H1 (cell line): Measurements from ENCODE around the gene FAM222B. TPM values are rescaled to one million over a fixed set of nuclear protein-coding genes. Genes with fewer than 3 reads are reported as not detected.

Experiments
- CTCF ChIA-PET: fragments of 300-600 bp; sonication (Branson Sonifier 250); formaldehyde crosslinking; loops from one replicate; lab custom pipeline; 2021; ENCODE audit not compliant: partially characterized antibody; lab: Charles Lee
- POLR2A ChIA-PET: fragments of 300-600 bp; sonication (Branson Sonifier 250); formaldehyde crosslinking; loops from one replicate; lab custom pipeline; 2021; ENCODE audit warnings: inconsistent platforms; ENCODE audit not compliant: partially characterized antibody; lab: Charles Lee
- DNase-seq, 2 experiments: peaks; one replicate each; pipeline versions ENCODE4 v3.0.0 to v3.0.0-alpha.2; 2010 to 2022; ENCODE audit warnings: low spot score in 2 of 2, low read depth in 1 of 2, mixed read lengths in 1 of 2
- FAIRE-seq: peaks from 2 replicates; lab custom pipeline; 2011; peaks lifted over from hg19 to GRCh38; lab: Jason Lieb, UNC
- H2AFZ ChIP-seq: 2 replicates; pipeline ENCODE4 v1.8.1; 2012; ENCODE audit warnings: low read length, inconsistent platforms
- H2AK5ac ChIP-seq: 2 replicates; pipeline ENCODE4 v1.6.1; 2013; ENCODE audit warnings: low read depth, low read length
- H2BK120ac ChIP-seq: replicated peaks from 2 replicates; pipeline ENCODE3; 2013; ENCODE audit warnings: low read depth, low read length, inconsistent platforms
- H2BK12ac ChIP-seq: 2 replicates; pipeline ENCODE4 v1.6.1; 2013; ENCODE audit warnings: low read depth, low read length
- H2BK15ac ChIP-seq: 2 replicates; pipeline ENCODE4 v1.6.1; 2013; ENCODE audit warnings: low read length
- H2BK20ac ChIP-seq: 2 replicates; pipeline ENCODE4 v1.6.1; 2013; ENCODE audit warnings: low read length
- H2BK5ac ChIP-seq: 2 replicates; pipeline ENCODE4 v1.6.1; 2013; ENCODE audit warnings: low read depth, low read length
- H3K14ac ChIP-seq: 2 replicates; pipeline ENCODE4 v1.6.1; 2013; ENCODE audit warnings: inconsistent platforms; ENCODE audit not compliant: insufficient read length
- H3K18ac ChIP-seq: 2 replicates; pipeline ENCODE4 v1.6.1; 2013; ENCODE audit warnings: low read length; ENCODE audit errors: extremely low read depth
- H3K23ac ChIP-seq: 2 replicates; pipeline ENCODE4 v1.6.1; 2013; ENCODE audit warnings: inconsistent platforms; ENCODE audit not compliant: insufficient read length
- H3K23me2 ChIP-seq: 2 replicates; pipeline ENCODE4 v1.6.1; 2013; ENCODE audit warnings: low read depth, low read length
- H3K27ac ChIP-seq: 2 replicates; pipeline ENCODE4 v1.6.1; 2011; ENCODE audit warnings: low read depth, low read length, inconsistent platforms
- H3K27me3 ChIP-seq, 4 experiments: replicated peaks in 1 of 4; 1 replicate in 1 of 4; 2 replicates in 3 of 4; pipeline versions ENCODE4 v1.6.1 to v1.8.1; 2011 to 2013; ENCODE audit warnings: low read length in 3 of 4, mild to moderate bottlenecking in 3 of 4, inconsistent platforms in 2 of 4, mixed read lengths in 2 of 4, moderate library complexity in 1 of 4; ENCODE audit not compliant: control insufficient read depth in 3 of 4, insufficient read depth in 3 of 4; ENCODE audit errors: extremely low read depth in 1 of 4
- H3K36me3 ChIP-seq, 4 experiments: 2 replicates each; pipeline versions ENCODE4 v1.6.1 to v1.8.1; 2011 to 2013; ENCODE audit warnings: mild to moderate bottlenecking in 4 of 4, low read length in 3 of 4, moderate library complexity in 2 of 4, control low read depth in 1 of 4, inconsistent platforms in 1 of 4; ENCODE audit not compliant: insufficient read depth in 4 of 4, control insufficient read depth in 2 of 4
- H3K4ac ChIP-seq: replicated peaks from 2 replicates; pipeline ENCODE3; 2013; ENCODE audit warnings: low read length, low read depth, mixed read lengths, inconsistent platforms; ENCODE audit not compliant: insufficient read length
- H3K4me1 ChIP-seq, 4 experiments: replicated peaks in 1 of 4; 1 replicate in 1 of 4; 2 replicates in 3 of 4; pipeline versions ENCODE4 v1.6.1 to v1.8.1; 2011 to 2013; ENCODE audit warnings: low read length in 3 of 4, inconsistent platforms in 2 of 4, mixed read lengths in 1 of 4; ENCODE audit not compliant: insufficient read depth in 4 of 4, control insufficient read depth in 3 of 4
- H3K4me2 ChIP-seq, 2 experiments: 2 replicates each; pipeline versions ENCODE4 v1.6.1 to v1.8.1; 2011 to 2013; ENCODE audit warnings: low read depth in 2 of 2, low read length in 2 of 2, control low read depth in 1 of 2, inconsistent platforms in 1 of 2, mild to moderate bottlenecking in 1 of 2; ENCODE audit not compliant: insufficient read depth in 1 of 2
- H3K4me3 ChIP-seq, 4 experiments: fragments of 200-600, 300-600 bp in 1 of 4; sonication (generic), shearing (Covaris generic), sonication (Bioruptor Twin) in 1 of 4; 2 replicates each; pipeline versions ENCODE4 v1.5.1 to v1.8.1; 2011 to 2016; ENCODE audit warnings: low read length in 4 of 4, low read depth in 3 of 4, control low read depth in 2 of 4, inconsistent platforms in 2 of 4, mild to moderate bottlenecking in 2 of 4, mixed read lengths in 1 of 4, moderate library complexity in 1 of 4; ENCODE audit not compliant: insufficient read depth in 2 of 4; ENCODE audit errors: extremely low read depth in 1 of 4
- H3K56ac ChIP-seq: replicated peaks from 2 replicates; pipeline ENCODE3; 2013; ENCODE audit warnings: low read depth, mild to moderate bottlenecking, mixed read lengths, low read length, inconsistent platforms; ENCODE audit not compliant: insufficient read length
- H3K79me1 ChIP-seq: 2 replicates; pipeline ENCODE4 v1.6.1; 2013; ENCODE audit warnings: low read depth, low read length, control low read depth
- H3K79me2 ChIP-seq, 2 experiments: 2 replicates each; pipeline versions ENCODE4 v1.6.1 to v1.8.1; 2012 to 2013; ENCODE audit warnings: low read length in 2 of 2, mild to moderate bottlenecking in 2 of 2, inconsistent platforms in 1 of 2; ENCODE audit not compliant: insufficient read depth in 2 of 2, control insufficient read depth in 1 of 2
- H3K9ac ChIP-seq, 4 experiments: replicated peaks in 1 of 4; 1 replicate in 1 of 4; 2 replicates in 3 of 4; pipeline versions ENCODE4 v1.6.1 to v1.8.1; 2011 to 2013; ENCODE audit warnings: low read depth in 3 of 4, low read length in 3 of 4, control low read depth in 2 of 4, mild to moderate bottlenecking in 2 of 4, moderate library complexity in 2 of 4, inconsistent platforms in 1 of 4; ENCODE audit errors: extremely low read depth in 1 of 4
- H3K9me3 ChIP-seq, 2 experiments: 2 replicates each; pipeline versions ENCODE4 v1.6.1 to v1.8.1; 2012 to 2013; ENCODE audit warnings: mild to moderate bottlenecking in 2 of 2, moderate library complexity in 2 of 2, control low read depth in 1 of 2, inconsistent platforms in 1 of 2, low read depth in 1 of 2, low read length in 1 of 2, mixed read lengths in 1 of 2; ENCODE audit not compliant: insufficient read depth in 2 of 2
- H4K20me1 ChIP-seq, 2 experiments: replicated peaks in 1 of 2; 2 replicates each; pipeline versions ENCODE3 to v1.8.1; 2011 to 2013; ENCODE audit warnings: inconsistent platforms in 2 of 2, low read length in 2 of 2, mild to moderate bottlenecking in 1 of 2; ENCODE audit not compliant: insufficient read depth in 2 of 2, control insufficient read depth in 1 of 2
- H4K5ac ChIP-seq: 2 replicates; pipeline ENCODE4 v1.6.1; 2013; ENCODE audit warnings: low read length, low read depth, mixed read lengths, inconsistent platforms; ENCODE audit not compliant: insufficient read length
- H4K8ac ChIP-seq: 2 replicates; pipeline ENCODE4 v1.8.0; 2013; ENCODE audit warnings: mild to moderate bottlenecking, moderate library complexity, low read length, inconsistent platforms; ENCODE audit not compliant: insufficient read depth; ENCODE audit errors: extremely low read depth
- H4K91ac ChIP-seq: replicated peaks from 2 replicates; pipeline ENCODE3; 2013; ENCODE audit warnings: low read length, mixed read lengths, inconsistent platforms; ENCODE audit not compliant: insufficient read length
- FOSL1 ChIP-seq: IDR thresholded peaks from 2 replicates; pipeline ENCODE4 v1.6.1; 2011; ENCODE audit warnings: mild to moderate bottlenecking, low read depth, low read length, moderate library complexity; ENCODE audit not compliant: insufficient read depth
- RAD21 ChIP-seq, 2 experiments: IDR thresholded peaks in 1 of 2; conservative IDR thresholded peaks in 1 of 2; 2 replicates each; pipeline ENCODE4 v1.6.1; 2011; ENCODE audit warnings: low read depth in 2 of 2, low read length in 2 of 2, improper control_type of control experiment in 1 of 2, inconsistent platforms in 1 of 2, mild to moderate bottlenecking in 1 of 2, moderate library complexity in 1 of 2
- SIX5 ChIP-seq: IDR thresholded peaks from 2 replicates; pipeline ENCODE4 v1.6.1; 2011; ENCODE audit warnings: mild to moderate bottlenecking, low read depth, low read length
- WGBS, 2 experiments: shearing (Covaris generic) in 1 of 2; methylation state at CpG; one replicate each; pipeline versions ENCODE4 v1.1.6 to v1.1.7; 2013 to 2015; ENCODE audit warnings: low lambda C conversion rate in 2 of 2, mixed read lengths in 2 of 2, inconsistent platforms in 1 of 2, low coverage in 1 of 2, missing lambda C conversion rate in 1 of 2; ENCODE audit not compliant: insufficient replicate concordance in 2 of 2, insufficient coverage in 1 of 2, insufficient read length in 1 of 2; ENCODE audit errors: extremely low coverage in 1 of 2, missing lambda C conversion rate in 1 of 2; 5-methylcytosine and 5-hydroxymethylcytosine counted together
- polyA plus RNA-seq, 7 experiments: library from polyadenylated mRNA; depleted of rRNA in 3 of 7; stranded (reverse) in 5 of 7; unstranded in 2 of 7; fragments of >200 nt in 5 of 7; fragments of 200-250 nt in 2 of 7; gene quantifications; 1 replicate in 5 of 7; 2 replicates in 1 of 7; 4 replicates in 1 of 7; pipeline versions ENCODE4 v1.2.1 to v1.2.3, GENCODE V29; 2011 to 2013; ENCODE audit warnings: missing spikeins in 2 of 7, mixed read lengths in 2 of 7
- total RNA-seq: library from RNA; stranded (reverse); fragmentation: NEBNext Ultra II Directional; extraction: Animal tissue kit (Norgen Biotek cat#: 25700); gene quantifications from 2 replicates; pipeline ENCODE4 v1.2.1, GENCODE V29; 2021

FAM222B gene
- total and polyA plus RNA-seq, 2 of the 8 experiments (the other 6 are each of a cell fraction or from before 2014, with no cell fraction given) = 42.1 to 81.7 TPM

DNA sequence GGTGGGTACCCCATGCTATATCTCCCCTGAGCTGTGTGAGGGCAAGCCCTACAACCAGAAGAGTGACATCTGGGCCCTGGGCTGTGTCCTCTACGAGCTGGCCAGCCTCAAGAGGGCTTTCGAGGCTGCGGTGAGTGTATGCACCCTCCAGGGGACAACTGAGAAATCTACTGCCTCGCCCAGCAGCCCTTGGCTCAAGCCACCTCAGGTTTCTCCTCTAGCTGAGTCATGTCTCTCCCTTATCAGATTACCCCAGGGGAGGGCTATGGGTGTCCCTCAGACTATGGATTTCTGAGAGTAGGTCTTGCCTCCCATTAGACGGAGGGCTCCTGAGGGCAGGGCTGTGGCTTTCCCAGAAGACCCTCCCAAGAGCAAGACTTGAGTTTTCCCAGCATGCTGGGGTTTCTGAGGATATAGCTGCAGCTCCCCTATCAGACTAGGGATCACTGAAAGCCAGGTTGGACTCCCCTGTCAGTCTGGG lies 107.3 kb downstream of the FAM222B start:
- FAIRE-seq (no peak), DNase-seq (no peak)
- H3K23ac ChIP-seq = no peak overlapping the region
- peaks cover 2% of the 10 kb centered on the region; the same call in 1 of the 2 replicates for H3K79me1 ChIP-seq
- H3K4me3 ChIP-seq = no peak overlapping the region
- peaks cover 9 to 17% (median 13%) of the 10 kb centered on the region in 4 experiments; a peak in 6 of 8 replicates for H3K36me3 ChIP-seq
- H3K79me2 ChIP-seq = no peaks in the 10 kb centered on the region
- no peak overlapping the region for H3K4me2 ChIP-seq
- H4K5ac ChIP-seq = no peak overlapping the region
- no peaks in the 10 kb centered on the region for H3K23me2 ChIP-seq
- no peak overlapping the region for H3K4ac ChIP-seq
- H3K27ac ChIP-seq = no peak overlapping the region
- ChIA-PET CTCF (interaction anchor here (0.7 to 16.9 kb wide), 6 partner anchors 9 to 144 kb away, joined by 3 to 316 read pairs (median 5); partner anchors contain the start of genes RPL23A and TLCD1), POLR2A (interaction anchor here (0.8 to 17.6 kb wide), 4 partner anchors 10 to 16 kb away, joined by 3 to 813 read pairs (median 6); partner anchors contain the start of genes RPL23A and TRAF4)
- H4K8ac ChIP-seq = no peak overlapping the region
- H2BK12ac ChIP-seq = no peak overlapping the region
- H2AFZ ChIP-seq = no peak overlapping the region
- H2BK5ac ChIP-seq = no peak overlapping the region
- H3K4me1 ChIP-seq = no peaks in the 10 kb centered on the region
- peaks cover 0 to 5% of the 10 kb centered on the region in 2 experiments for H4K20me1 ChIP-seq
- no peak overlapping the region for H3K56ac ChIP-seq
- H3K18ac ChIP-seq = no peak overlapping the region
- H4K91ac ChIP-seq = no peak overlapping the region
- no peaks in the 10 kb centered on the region for H3K27me3 ChIP-seq
- no peak overlapping the region for H2BK120ac ChIP-seq
- H3K9me3 ChIP-seq = no peaks in the 10 kb centered on the region
- no peak overlapping the region for H2AK5ac ChIP-seq
- no peak overlapping the region for H3K9ac ChIP-seq
- H2BK20ac ChIP-seq = no peak overlapping the region
- H3K14ac ChIP-seq = no peak overlapping the region
- 90% methylated on average over 5 of the region's 5 CpGs; no CpG with 5 or more reads in 1 of the 2 experiments for WGBS, 2 experiments
- no peak overlapping the region for H2BK15ac ChIP-seq
- no peak for TF ChIP-seq SIX5
- no peak for TF ChIP-seq FOSL1
- TF ChIP-seq RAD21 (IDR thresholded peaks at IDR 0.05 in 1 of 2, conservative IDR thresholded peaks at IDR 0.05 in 1 of 2; ENCODE audit: low read depth in 2 of 2, low read length in 2 of 2) = no peak
